GM21576 (cell line): ENCODE measurements around the gene TAF10.

Source experiments
- ATAC-seq: cut with Tn5 transposase; IDR thresholded peaks from one replicate; pipeline ENCODE4 v1.9.1; 2021; ENCODE audit warnings: mild to moderate bottlenecking, moderate library complexity; ENCODE audit not compliant: unreplicated experiment

TAF10 gene

GRCh38 chr11:6561288-6561687 lies 50.7 kb downstream of the TAF10 start:
- ATAC-seq: no peak
